Measurements from ENCODE around the gene CHST5.

CHST5 gene

GRCh38 chr16:75486014-75486675 is 49.8 kb downstream of the CHST5 start:
- Histone ChIP-seq H3K36me3 (ENCODE audit: control insufficient read depth, insufficient read depth, low read length, severe bottlenecking) (no peaks in the 10 kb centered on the region), H3K4me3 (ENCODE audit: low read length) (no peak overlapping the region), H3K9ac (ENCODE audit: low read length) (no peak overlapping the region), H3K9me3 (ENCODE audit: control insufficient read depth, low read length) (no peaks in the 10 kb centered on the region), H3K27me3 (replicated peaks; ENCODE audit: control insufficient read depth, insufficient read depth, low read length) (peaks cover 13% of the 10 kb centered on the region), H3K4me1 (ENCODE audit: control insufficient read depth, insufficient read depth, low read length) (no peaks in the 10 kb centered on the region)
- DNase-seq (ENCODE audit: low read depth), result no peak

DNA sequence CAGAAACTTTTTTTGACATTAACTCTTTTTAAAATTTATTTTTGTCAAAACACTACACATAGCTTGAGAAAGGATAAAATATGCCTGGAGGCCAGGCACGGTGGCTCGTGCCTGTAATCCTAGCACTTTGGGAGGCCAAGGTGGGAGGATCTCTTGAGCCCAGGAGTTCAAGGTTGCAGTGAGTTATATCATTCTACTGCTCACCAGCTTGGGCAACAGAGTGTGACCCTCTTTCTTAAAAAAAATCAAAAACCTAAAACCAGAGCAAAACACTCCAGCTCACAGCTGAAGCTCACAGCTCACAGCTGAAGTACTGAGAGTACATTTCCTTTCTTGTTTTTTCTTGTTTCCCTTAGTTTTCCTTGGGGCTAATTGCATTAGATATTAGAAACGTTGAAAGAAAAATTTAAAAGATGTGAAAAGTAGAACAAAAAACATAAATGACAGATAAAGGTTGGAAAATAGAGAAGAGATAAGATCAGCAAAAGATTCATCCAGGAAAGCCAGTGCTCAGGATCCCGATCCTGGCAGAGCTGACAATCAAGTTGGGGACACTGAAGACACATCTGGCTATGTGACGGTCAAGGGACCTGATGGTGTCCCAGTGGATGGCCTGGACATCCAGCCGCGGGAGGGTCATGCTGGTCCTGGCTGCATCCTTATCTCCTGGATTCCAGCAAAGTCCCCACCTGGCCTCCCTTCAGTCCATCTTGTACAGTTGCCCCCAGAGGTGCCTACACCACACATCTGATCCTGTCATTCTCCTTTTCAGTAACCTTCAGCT is 50.5 kb downstream of the CHST5 start:
- DNase-seq (ENCODE audit: low read depth), result no peak
- Histone ChIP-seq H3K9me3 (ENCODE audit: control insufficient read depth, low read length) (no peaks in the 10 kb centered on the region), H3K36me3 (ENCODE audit: control insufficient read depth, insufficient read depth, low read length, severe bottlenecking) (no peaks in the 10 kb centered on the region), H3K9ac (ENCODE audit: low read length) (no peak overlapping the region), H3K27me3 (replicated peaks; ENCODE audit: control insufficient read depth, insufficient read depth, low read length) (peaks cover 13% of the 10 kb centered on the region), H3K4me1 (ENCODE audit: control insufficient read depth, insufficient read depth, low read length) (no peaks in the 10 kb centered on the region), H3K4me3 (ENCODE audit: low read length) (no peak overlapping the region)

DNA sequence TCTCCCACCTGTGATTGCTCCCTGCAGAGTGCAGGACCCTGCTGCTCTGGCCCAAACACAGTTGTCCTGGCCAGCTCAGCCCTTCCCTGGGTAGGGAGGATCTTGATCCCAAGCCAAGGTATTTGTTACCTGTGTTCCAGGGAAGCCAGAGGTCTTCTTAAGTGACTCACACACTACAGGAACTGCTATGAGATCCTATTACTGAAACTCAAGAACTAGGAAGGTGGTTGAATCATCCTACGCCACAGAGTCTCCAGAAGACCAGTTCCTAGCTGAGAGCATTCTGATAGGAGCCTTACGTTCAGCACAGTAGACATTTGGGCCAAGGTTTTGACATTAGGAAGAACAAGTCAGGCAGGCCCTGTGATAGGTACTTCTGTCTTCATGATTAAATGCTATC is 52.7 kb downstream of the CHST5 start:
- Histone ChIP-seq H3K9ac (ENCODE audit: low read length) (no peak overlapping the region), H3K27me3 (replicated peaks; ENCODE audit: control insufficient read depth, insufficient read depth, low read length) (peaks cover 18% of the 10 kb centered on the region), H3K4me1 (ENCODE audit: control insufficient read depth, insufficient read depth, low read length) (no peaks in the 10 kb centered on the region), H3K36me3 (ENCODE audit: control insufficient read depth, insufficient read depth, low read length, severe bottlenecking) (no peaks in the 10 kb centered on the region), H3K9me3 (ENCODE audit: control insufficient read depth, low read length) (no peaks in the 10 kb centered on the region), H3K4me3 (ENCODE audit: low read length) (no peak overlapping the region)
- no peak for DNase-seq (ENCODE audit: low read depth)

- Histone ChIP-seq H3K9ac (ENCODE audit: low read length) (no peak overlapping the region), H3K9me3 (ENCODE audit: control insufficient read depth, low read length) (no peaks in the 10 kb centered on the region), H3K4me3 (ENCODE audit: low read length) (no peak overlapping the region), H3K4me1 (ENCODE audit: control insufficient read depth, insufficient read depth, low read length) (no peaks in the 10 kb centered on the region), H3K27me3 (replicated peaks; ENCODE audit: control insufficient read depth, insufficient read depth, low read length) (peaks cover 19% of the 10 kb centered on the region), H3K36me3 (ENCODE audit: control insufficient read depth, insufficient read depth, low read length, severe bottlenecking) (no peaks in the 10 kb centered on the region)
- no peak for DNase-seq (ENCODE audit: low read depth)
These were observed 53.3 kb downstream of the CHST5 start for GRCh38 chr16:75482434-75483205.

GRCh38 chr16:75481475-75481874 is 54.4 kb downstream of the CHST5 start:
- no peaks in the 10 kb centered on the region for H3K9me3 ChIP-seq (ENCODE audit: control insufficient read depth, low read length)
- no peak overlapping the region for H3K9ac ChIP-seq (ENCODE audit: low read length)
- H3K36me3 ChIP-seq (ENCODE audit: control insufficient read depth, insufficient read depth, low read length, severe bottlenecking), result no peaks in the 10 kb centered on the region

GRCh38 chr16:75479421-75479990 is 56.4 kb downstream of the CHST5 start:
- H3K9me3 ChIP-seq (ENCODE audit: control insufficient read depth, low read length), result no peaks in the 10 kb centered on the region
- H3K4me3 ChIP-seq (ENCODE audit: low read length), result no peak overlapping the region
- peaks cover 27% of the 10 kb centered on the region for H3K27me3 ChIP-seq (replicated peaks; ENCODE audit: control insufficient read depth, insufficient read depth, low read length)
- no peaks in the 10 kb centered on the region for H3K4me1 ChIP-seq (ENCODE audit: control insufficient read depth, insufficient read depth, low read length)
- no peaks in the 10 kb centered on the region for H3K36me3 ChIP-seq (ENCODE audit: control insufficient read depth, insufficient read depth, low read length, severe bottlenecking)
- no peak overlapping the region for H3K9ac ChIP-seq (ENCODE audit: low read length)
- DNase-seq (ENCODE audit: low read depth), result no peak

More at GRCh38 chr16:75481475-75481874, 54.4 kb downstream of the CHST5 start:
- H3K27me3 ChIP-seq (replicated peaks; ENCODE audit: control insufficient read depth, insufficient read depth, low read length), result peaks cover 27% of the 10 kb centered on the region
- no peak for DNase-seq (ENCODE audit: low read depth)
- H3K4me1 ChIP-seq (ENCODE audit: control insufficient read depth, insufficient read depth, low read length), result no peaks in the 10 kb centered on the region
- no peak overlapping the region for H3K4me3 ChIP-seq (ENCODE audit: low read length)
